Suprapubic skin (tissue), 4 donors: ENCODE data around the gene NAALADL2.

Experiments used
- EP300 ChIP-seq: sonication (generic); formaldehyde crosslinking; IDR thresholded peaks from one replicate; pipeline ENCODE4 v1.6.1; 2017; ENCODE audit warnings: antibody characterized with exemption
- POLR2AphosphoS5 ChIP-seq, 3 donors: sonication (generic); formaldehyde crosslinking; IDR thresholded peaks; one replicate each; pipeline ENCODE4 v1.6.1; 2017; ENCODE audit warnings: antibody characterized with exemption in 3 of 3

DNA sequence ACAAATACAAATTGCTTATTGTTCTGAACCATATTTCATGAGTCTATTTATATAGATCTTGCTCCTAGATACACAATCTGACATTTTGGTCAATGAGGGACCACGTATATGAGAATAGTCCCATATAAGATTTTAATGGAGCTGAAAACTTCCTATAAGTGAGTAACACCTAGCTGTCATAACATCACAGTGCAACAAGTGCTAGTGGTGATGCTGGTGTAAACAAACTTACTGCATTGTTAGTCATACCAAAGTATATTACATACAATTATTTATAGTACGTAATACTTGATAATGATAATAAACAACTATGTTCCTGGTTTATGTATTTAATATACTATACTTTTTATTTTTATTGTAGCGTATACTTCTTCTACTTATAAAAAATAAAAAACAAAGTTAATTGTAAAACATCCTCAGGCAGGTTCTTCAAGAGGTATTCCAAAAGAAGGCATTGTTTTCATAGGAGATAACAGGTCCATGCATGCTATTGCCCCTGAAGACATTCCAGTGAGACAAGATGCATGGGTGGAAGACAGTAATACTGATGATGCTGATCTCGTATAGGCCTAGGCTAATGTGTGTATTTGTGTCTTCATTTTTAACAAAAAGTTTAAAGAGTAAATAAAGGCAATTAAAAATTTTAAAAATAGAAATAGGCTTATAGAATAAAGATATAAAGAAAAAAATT lies 46.8 kb upstream of the NAALADL2 start:
- no peak for TF ChIP-seq EP300
- TF ChIP-seq POLR2AphosphoS5 (IDR thresholded peaks at IDR 0.05), result no peak
